Esophagus muscularis mucosa (tissue), 4 donors: ENCODE measurements around the gene RPSA. TPM values are rescaled to one million over a fixed set of nuclear protein-coding genes. Genes with fewer than 3 reads are reported as not detected.

Source experiments
- DNase-seq: peaks from one replicate; pipeline ENCODE4 v3.0.0-alpha.2; 2017; ENCODE audit errors: extremely low spot score
- H3K27ac ChIP-seq, 4 donors: fragments of 200-600 bp; sonication (generic); replicated peaks in 1 of 4; 1 replicate in 3 of 4; 2 replicates in 1 of 4; pipeline ENCODE4 v1.5.1; 2016 to 2019; ENCODE audit warnings: mild to moderate bottlenecking in 1 of 4
- H3K27me3 ChIP-seq, 4 donors: fragments of 200-600 bp; sonication (generic); one replicate each; pipeline versions ENCODE4 v1.5.1 to v1.6.0; 2016 to 2019
- H3K36me3 ChIP-seq, 4 donors: fragments of 200-600 bp; sonication (generic); one replicate each; pipeline ENCODE4 v1.5.1; 2016 to 2019
- H3K4me1 ChIP-seq, 4 donors: fragments of 200-600 bp; sonication (generic); one replicate each; pipeline ENCODE4 v1.5.1; 2016 to 2019
- H3K4me3 ChIP-seq, 4 donors: fragments of 200-600 bp; sonication (generic); 1 replicate in 2 of 4; 2 replicates in 2 of 4; pipeline ENCODE4 v1.5.1; 2016 to 2019; ENCODE audit warnings: mild to moderate bottlenecking in 4 of 4, moderate library complexity in 1 of 4
- H3K9me3 ChIP-seq, 4 donors: fragments of 200-600 bp; sonication (generic); 1 replicate in 3 of 4; 2 replicates in 1 of 4; pipeline ENCODE4 v1.5.1; 2016 to 2019
- CTCF ChIP-seq, 3 experiments: fragments of 200-600 bp in 2 of 3; fragments of 450-650 bp in 1 of 3; sonication (generic) in 2 of 3; IDR thresholded peaks; one replicate each; pipeline ENCODE4 v1.5.1; 2017 to 2019; ENCODE audit warnings: antibody characterized with exemption in 3 of 3, mild to moderate bottlenecking in 2 of 3, moderate library complexity in 1 of 3
- EP300 ChIP-seq: sonication (generic); formaldehyde crosslinking; IDR thresholded peaks from one replicate; pipeline ENCODE4 v1.6.1; 2017; ENCODE audit warnings: antibody characterized with exemption
- POLR2A ChIP-seq: fragments of 450-650 bp; IDR thresholded peaks from one replicate; pipeline ENCODE4 v1.6.1; 2017; ENCODE audit warnings: antibody characterized with exemption, moderate library complexity, mild to moderate bottlenecking, low read depth
- POLR2AphosphoS5 ChIP-seq, 2 donors: sonication (generic); formaldehyde crosslinking; IDR thresholded peaks; one replicate each; pipeline ENCODE4 v1.6.1; 2017; ENCODE audit warnings: antibody characterized with exemption in 2 of 2
- WGBS: methylation state at CpG from one replicate; pipeline ENCODE4 v1.1.5; 2018; 5-methylcytosine and 5-hydroxymethylcytosine counted together
- intact Hi-C: fragments of 100-400 bp; cut with DNase I; formaldehyde crosslinking; loops from one replicate; pipeline ENCODE4 v1.15.1; 2023
- total RNA-seq, 4 donors: library from RNA; depleted of rRNA; stranded (reverse); fragments of >200 nt; gene quantifications; one replicate each; pipeline versions ENCODE4 v1.1.0 to v1.2.1, GENCODE V29; 2016

The RPSA gene
- total RNA-seq, 4 donors from 2014 or later: 720 to 1,054 (median 915) TPM

GRCh38 chr3:39384665-39385000 lies 21.9 kb upstream of the RPSA start:
- H3K27ac ChIP-seq: peak overlapping the region; percentile 93 to 99 (median 95)
- intact Hi-C loops: loop anchor here (1.0 kb wide), 1 partner anchor 22 kb away; the partner anchor contains the start of gene RPSA

GRCh38 chr3:39385456-39386090 lies 20.9 kb upstream of the RPSA start:
- Histone ChIP-seq H3K36me3 (peaks cover 11 to 17% (median 13%) of the 10 kb centered on the region in 4 donors), H3K27me3 (no peaks in the 10 kb centered on the region), H3K27ac (no peak overlapping the region), H3K4me1 (peaks cover 16 to 45% (median 31%) of the 10 kb centered on the region in 4 donors), H3K9me3 (no peaks in the 10 kb centered on the region), H3K4me3 (no peak overlapping the region)
- no peak for DNase-seq
- intact Hi-C loops: no loop called here
- 77% methylated on average over 9 of the region's 9 CpGs for WGBS
- TF ChIP-seq CTCF (IDR thresholded peaks at IDR 0.05): no peak
- no peak for TF ChIP-seq POLR2AphosphoS5 (IDR thresholded peaks at IDR 0.05)
- TF ChIP-seq POLR2A: no peak

More at GRCh38 chr3:39384665-39385000, 21.9 kb upstream of the RPSA start:
- Histone ChIP-seq H3K9me3 (no peaks in the 10 kb centered on the region), H3K27me3 (no peaks in the 10 kb centered on the region), H3K36me3 (peaks cover 1 to 7% (median 4%) of the 10 kb centered on the region in 4 donors), H3K4me1 (peaks cover 16 to 45% (median 31%) of the 10 kb centered on the region in 4 donors), H3K4me3 (peak overlapping the region; percentile 76 to 90 (median 86))
- 64% methylated on average over 14 of the region's 14 CpGs for WGBS
- TF ChIP-seq CTCF (IDR thresholded peaks at IDR 0.05) (no peak), POLR2AphosphoS5 (IDR thresholded peaks at IDR 0.05) (no peak), POLR2A (no peak), EP300 (no peak)
- no peak for DNase-seq

GRCh38 chr3:39386318-39386717 lies 20.2 kb upstream of the RPSA start:
- WGBS: 79% methylated on average over 5 of the region's 5 CpGs
- H3K27ac ChIP-seq: no peak overlapping the region
- H3K36me3 ChIP-seq: peaks cover 18 to 24% (median 21%) of the 10 kb centered on the region in 4 donors
- no peaks in the 10 kb centered on the region for H3K27me3 ChIP-seq
- no peak for DNase-seq
- H3K4me1 ChIP-seq: peaks cover 16 to 45% (median 31%) of the 10 kb centered on the region in 4 donors
- no peaks in the 10 kb centered on the region for H3K9me3 ChIP-seq
- H3K4me3 ChIP-seq: no peak overlapping the region
- intact Hi-C loops: no loop called here
- TF ChIP-seq POLR2AphosphoS5 (IDR thresholded peaks at IDR 0.05) (no peak), EP300 (no peak), POLR2A (no peak), CTCF (IDR thresholded peaks at IDR 0.05) (no peak)

GRCh38 chr3:39387411-39387975 lies 19.0 kb upstream of the RPSA start:
- H3K27ac ChIP-seq: no peak overlapping the region
- H3K4me3 ChIP-seq: no peak overlapping the region
- WGBS: 100% methylated on average over 1 of the region's 1 CpG
- peaks cover 30 to 36% (median 33%) of the 10 kb centered on the region in 4 donors for H3K36me3 ChIP-seq
- no peaks in the 10 kb centered on the region for H3K27me3 ChIP-seq
- DNase-seq: no peak
- peaks cover 16 to 42% (median 28%) of the 10 kb centered on the region in 4 donors for H3K4me1 ChIP-seq
- intact Hi-C loops: no loop called here
- TF ChIP-seq CTCF (IDR thresholded peaks at IDR 0.05) (no peak), POLR2A (no peak), EP300 (no peak), POLR2AphosphoS5 (IDR thresholded peaks at IDR 0.05) (no peak)
- H3K9me3 ChIP-seq: no peaks in the 10 kb centered on the region
